Central memory CD4-positive, alpha-beta T cell (primary cell): Measurements from ENCODE around the gene RASGRF2.
"Not testable (repeated sequence)": the region's sequence is repeated elsewhere in the genome, so short reads cannot be mapped to it uniquely, and the experiment has no call there.

Experiments
- DNase-seq: peaks from one replicate; pipeline ENCODE4 v3.0.0; 2022

The RASGRF2 gene

GRCh38 chr5:81023261-81023970, 63.3 kb downstream of the RASGRF2 start:
- no peak for DNase-seq

- DNase-seq, result no peak
These were observed 67.4 kb downstream of the RASGRF2 start for GRCh38 chr5:81027481-81028058.

GRCh38 chr5:81028888-81029287, 68.7 kb downstream of the RASGRF2 start:
- DNase-seq, result not testable (repeated sequence)

- not testable (repeated sequence) for DNase-seq
These were observed 69.6 kb downstream of the RASGRF2 start for GRCh38 chr5:81029736-81030135.

- DNase-seq, result not testable (repeated sequence)
These were observed 70.3 kb downstream of the RASGRF2 start for GRCh38 chr5:81030236-81031034.

- DNase-seq, result no peak
These were observed 75.4 kb downstream of the RASGRF2 start for GRCh38 chr5:81035522-81035921.

GRCh38 chr5:81038495-81038894, 78.3 kb downstream of the RASGRF2 start:
- DNase-seq, result no peak

GRCh38 chr5:81044868-81045267, 84.7 kb downstream of the RASGRF2 start:
- no peak for DNase-seq

GRCh38 chr5:81045389-81045807, 85.2 kb downstream of the RASGRF2 start:
- no peak for DNase-seq

GRCh38 chr5:81046041-81046440, 85.9 kb downstream of the RASGRF2 start:
- DNase-seq, result no peak

- no peak for DNase-seq
These were observed 92.2 kb downstream of the RASGRF2 start for GRCh38 chr5:81052325-81052724.

GRCh38 chr5:81053282-81053681, 93.1 kb downstream of the RASGRF2 start:
- DNase-seq, result not testable (repeated sequence)

GRCh38 chr5:81058121-81058520, 98.0 kb downstream of the RASGRF2 start:
- no peak for DNase-seq

- DNase-seq, result no peak
These were observed 105.3 kb downstream of the RASGRF2 start for GRCh38 chr5:81065492-81065891.

- DNase-seq, result no peak
These were observed 105.9 kb downstream of the RASGRF2 start for GRCh38 chr5:81066102-81066501.

- DNase-seq, result no peak
These were observed 107.2 kb downstream of the RASGRF2 start for GRCh38 chr5:81067406-81067805.

- no peak for DNase-seq
These were observed 107.9 kb downstream of the RASGRF2 start for GRCh38 chr5:81068063-81068462.

GRCh38 chr5:81068635-81069034, 108.5 kb downstream of the RASGRF2 start:
- no peak for DNase-seq

GRCh38 chr5:81069990-81070389, 109.8 kb downstream of the RASGRF2 start:
- DNase-seq, result no peak

GRCh38 chr5:81070571-81071255, 110.5 kb downstream of the RASGRF2 start:
- no peak for DNase-seq

- no peak for DNase-seq
These were observed 114.9 kb downstream of the RASGRF2 start for GRCh38 chr5:81075041-81075440.

- no peak for DNase-seq
These were observed 116.9 kb downstream of the RASGRF2 start for GRCh38 chr5:81077105-81077504.

GRCh38 chr5:81078930-81079329, 118.8 kb downstream of the RASGRF2 start:
- DNase-seq, result no peak
